ENCODE measurements around the gene BRCA1.

Gene BRCA1

DNA sequence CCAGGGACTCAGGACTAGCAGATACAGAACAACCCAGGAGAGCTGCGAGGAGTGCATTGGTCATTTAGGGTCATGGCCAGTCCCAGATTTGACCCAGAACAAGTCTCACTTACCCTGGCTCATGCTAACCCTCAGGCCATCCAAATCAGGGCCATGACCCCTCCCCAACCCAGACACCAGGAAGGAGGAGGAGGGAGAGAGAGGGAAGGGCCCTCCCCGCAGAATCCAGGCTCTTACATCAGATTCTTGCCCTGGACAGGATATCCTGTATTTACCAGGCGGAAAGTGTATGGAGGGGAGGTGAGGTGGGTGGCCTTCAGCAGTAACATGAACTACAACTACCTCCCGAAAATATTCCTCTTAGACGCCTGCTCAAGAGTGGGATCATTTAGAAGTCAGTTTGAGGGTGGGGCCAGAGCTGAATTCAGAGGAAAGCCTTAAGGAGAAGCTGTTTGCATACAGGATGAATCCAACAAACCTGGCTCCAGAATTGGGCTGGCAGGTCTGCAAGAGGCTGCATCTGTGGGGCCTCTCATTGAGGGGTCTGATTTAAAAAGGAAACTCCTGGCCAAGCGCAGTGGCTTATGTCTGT lies 105.0 kb downstream of the BRCA1 start:
- H3K4me3 ChIP-seq (replicated peaks; ENCODE audit: low read depth, low read length), result no peak overlapping the region
- DNase-seq (ENCODE audit: extremely low read depth, low read depth), result no peak
- TF ChIP-seq CTCF (IDR thresholded peaks at IDR 0.05; ENCODE audit: low read depth, low read length, missing control alignments), result no peak

DNA sequence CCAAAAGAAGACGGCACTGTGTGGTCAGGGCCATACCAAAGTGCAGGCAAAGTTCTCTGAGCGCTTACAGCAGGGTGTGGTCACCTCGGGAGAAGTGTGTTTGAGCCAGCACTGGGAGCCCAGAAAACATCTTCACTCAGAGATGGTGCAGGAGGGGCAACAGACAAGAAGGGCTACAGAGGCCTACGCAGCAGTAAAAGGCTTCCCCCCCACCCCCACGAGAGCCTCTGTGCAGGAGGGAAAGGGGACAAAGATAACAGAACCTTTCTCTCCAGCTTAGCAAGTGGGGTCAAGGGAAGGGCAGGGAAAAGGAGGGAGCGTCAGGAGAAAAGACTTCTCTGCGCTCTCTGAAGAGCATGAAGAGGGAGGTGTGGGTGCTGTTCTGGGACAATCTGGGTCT lies 105.7 kb downstream of the BRCA1 start:
- TF ChIP-seq CTCF (IDR thresholded peaks at IDR 0.05; ENCODE audit: low read depth, low read length, missing control alignments), result no peak
- no peak for DNase-seq (ENCODE audit: extremely low read depth, low read depth)
- no peak overlapping the region for H3K4me3 ChIP-seq (replicated peaks; ENCODE audit: low read depth, low read length)

DNA sequence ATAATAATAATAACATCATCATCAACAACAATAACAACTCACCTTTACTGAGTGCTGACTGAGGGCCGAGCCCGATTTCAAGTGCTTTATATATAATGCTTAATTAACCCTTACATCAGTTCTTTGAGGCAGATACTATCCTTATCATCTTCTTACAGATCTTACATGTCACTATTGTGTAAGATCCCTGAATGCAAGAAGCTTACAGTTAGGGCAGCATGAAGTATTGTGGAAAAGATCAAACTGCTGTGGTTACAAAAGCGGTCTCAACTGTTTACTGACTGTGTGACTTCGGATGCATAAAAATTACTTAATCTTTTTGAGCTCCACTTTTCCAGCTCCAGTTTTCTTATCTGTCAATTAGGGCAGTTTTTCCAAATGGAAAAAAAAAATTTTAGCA lies 106.2 kb downstream of the BRCA1 start:
- TF ChIP-seq CTCF (IDR thresholded peaks at IDR 0.05; ENCODE audit: low read depth, low read length, missing control alignments), result no peak
- no peak for DNase-seq (ENCODE audit: extremely low read depth, low read depth)
- no peak overlapping the region for H3K4me3 ChIP-seq (replicated peaks; ENCODE audit: low read depth, low read length)

- no peak for TF ChIP-seq CTCF (IDR thresholded peaks at IDR 0.05; ENCODE audit: low read depth, low read length, missing control alignments)
- no peak overlapping the region for H3K4me3 ChIP-seq (replicated peaks; ENCODE audit: low read depth, low read length)
- DNase-seq (ENCODE audit: extremely low read depth, low read depth), result no peak
Measured at GRCh38 chr17:43018008-43018853, 106.9 kb downstream of the BRCA1 start.

DNA sequence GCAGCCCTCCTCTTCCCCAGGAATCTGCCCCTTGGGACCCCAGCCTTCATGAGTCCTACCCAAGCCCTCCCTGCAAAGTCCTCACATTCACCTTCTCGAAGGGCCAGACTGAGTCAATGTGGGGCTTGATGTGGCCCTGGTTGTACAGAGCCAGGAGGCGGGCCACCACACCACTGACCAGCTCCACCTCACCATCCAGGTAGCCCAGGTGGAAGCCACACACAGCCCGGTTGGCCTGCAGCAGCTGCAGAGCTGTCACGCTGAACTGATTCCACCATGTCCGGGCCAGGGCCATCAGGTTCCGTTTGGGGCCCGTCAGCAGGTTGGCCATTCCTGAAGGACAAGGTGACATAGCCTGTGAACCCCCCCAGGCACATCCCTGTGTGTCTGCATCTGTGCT lies 108.9 kb downstream of the BRCA1 start:
- no peak for TF ChIP-seq CTCF (IDR thresholded peaks at IDR 0.05; ENCODE audit: low read depth, low read length, missing control alignments)
- no peak overlapping the region for H3K4me3 ChIP-seq (replicated peaks; ENCODE audit: low read depth, low read length)
- no peak for DNase-seq (ENCODE audit: extremely low read depth, low read depth)

DNA sequence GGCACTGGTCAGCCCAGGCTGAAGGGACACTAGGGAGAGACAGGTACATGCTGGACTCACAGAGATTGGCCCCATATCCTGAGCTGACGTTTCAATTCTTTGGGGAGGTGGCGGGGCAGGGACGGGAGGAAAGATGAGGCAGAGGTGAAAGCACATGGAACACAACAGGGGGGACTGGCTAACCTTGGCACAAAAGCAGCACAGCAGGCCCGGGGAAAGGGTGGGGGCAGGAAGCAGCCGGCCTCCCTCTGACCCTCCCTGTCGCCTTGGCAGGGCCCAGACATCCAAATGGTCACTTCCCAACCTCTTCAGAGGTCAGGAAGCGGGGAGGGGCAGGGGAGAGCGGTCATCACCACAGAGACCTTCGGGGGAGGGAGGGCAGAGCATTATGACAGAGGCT lies 109.6 kb downstream of the BRCA1 start:
- DNase-seq (ENCODE audit: extremely low read depth, low read depth), result no peak
- no peak overlapping the region for H3K4me3 ChIP-seq (replicated peaks; ENCODE audit: low read depth, low read length)
- TF ChIP-seq CTCF (IDR thresholded peaks at IDR 0.05; ENCODE audit: low read depth, low read length, missing control alignments), result no peak
